GM04504 (cell line): Measurements from ENCODE around the gene XXYLT1.

Experiments used
- DNase-seq: peaks from one replicate; pipeline ENCODE4 v3.0.0-alpha.2; 2012; ENCODE audit warnings: low read depth

XXYLT1 gene

DNA sequence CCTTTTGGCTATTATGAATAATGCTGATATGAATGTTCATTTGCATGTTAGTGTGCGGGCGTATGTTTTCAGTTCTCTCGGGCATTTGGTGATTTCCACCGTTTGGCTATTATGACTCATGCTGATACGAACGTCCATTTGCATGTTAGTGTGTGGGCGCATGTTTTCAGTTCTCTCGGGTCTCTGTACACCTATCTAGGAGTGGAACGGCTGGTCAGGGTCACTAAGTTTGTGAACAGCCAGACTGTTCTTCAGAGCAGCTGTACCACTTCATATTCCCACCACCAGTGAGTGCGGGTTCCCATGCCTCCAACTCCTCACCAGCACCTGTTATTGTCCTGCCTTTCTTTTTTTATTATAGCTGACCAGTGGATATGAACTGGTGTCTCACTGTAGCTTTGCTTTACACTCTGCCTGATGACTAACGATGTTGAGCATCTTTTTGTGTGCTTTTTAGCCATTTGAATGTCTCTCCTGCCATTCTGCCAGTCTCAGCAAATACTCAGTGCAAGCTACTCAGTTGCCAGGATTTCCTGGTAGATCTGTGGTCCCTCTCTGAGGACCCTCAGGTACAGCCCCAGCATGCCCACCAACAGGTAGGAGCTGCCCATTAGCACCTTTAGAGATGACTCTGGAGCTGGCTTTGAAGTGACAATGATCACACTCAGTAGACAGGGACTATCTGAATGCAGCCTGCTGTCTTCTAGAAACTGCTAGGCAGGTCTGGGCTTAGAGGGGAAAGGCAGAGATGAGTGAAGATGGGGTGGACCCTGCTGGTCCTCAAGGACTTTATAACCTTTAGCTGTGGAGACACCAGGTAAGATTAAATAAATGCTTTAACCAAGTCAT lies 141.1 kb downstream of the XXYLT1 start:
- DNase-seq, result no peak

DNA sequence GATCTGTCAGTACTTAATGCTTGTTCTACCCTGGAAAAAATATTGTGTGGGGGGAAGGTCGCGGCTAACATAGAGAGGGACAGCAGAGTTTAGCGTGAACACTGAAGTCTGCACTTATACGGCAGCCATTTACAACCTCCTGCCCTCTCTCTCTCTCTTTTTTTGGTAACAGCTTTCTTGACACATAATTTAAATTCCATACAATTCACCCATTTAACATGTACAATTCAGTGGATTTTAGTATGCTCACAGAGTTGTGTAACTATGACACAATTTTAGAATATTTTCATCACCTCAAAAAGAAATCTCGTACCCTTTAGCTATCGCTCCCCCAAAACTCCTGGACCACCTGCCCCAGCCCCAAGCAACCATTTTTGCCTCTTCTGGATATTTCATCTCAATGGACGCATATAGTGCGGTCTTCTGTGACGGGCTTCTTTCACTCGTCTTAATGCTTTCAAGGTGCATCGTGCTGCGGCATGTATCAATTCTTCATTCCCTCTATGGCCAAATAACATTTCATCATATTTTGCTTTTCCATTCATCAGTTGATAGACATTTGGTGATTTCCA lies 141.8 kb downstream of the XXYLT1 start:
- DNase-seq, result no peak

DNA sequence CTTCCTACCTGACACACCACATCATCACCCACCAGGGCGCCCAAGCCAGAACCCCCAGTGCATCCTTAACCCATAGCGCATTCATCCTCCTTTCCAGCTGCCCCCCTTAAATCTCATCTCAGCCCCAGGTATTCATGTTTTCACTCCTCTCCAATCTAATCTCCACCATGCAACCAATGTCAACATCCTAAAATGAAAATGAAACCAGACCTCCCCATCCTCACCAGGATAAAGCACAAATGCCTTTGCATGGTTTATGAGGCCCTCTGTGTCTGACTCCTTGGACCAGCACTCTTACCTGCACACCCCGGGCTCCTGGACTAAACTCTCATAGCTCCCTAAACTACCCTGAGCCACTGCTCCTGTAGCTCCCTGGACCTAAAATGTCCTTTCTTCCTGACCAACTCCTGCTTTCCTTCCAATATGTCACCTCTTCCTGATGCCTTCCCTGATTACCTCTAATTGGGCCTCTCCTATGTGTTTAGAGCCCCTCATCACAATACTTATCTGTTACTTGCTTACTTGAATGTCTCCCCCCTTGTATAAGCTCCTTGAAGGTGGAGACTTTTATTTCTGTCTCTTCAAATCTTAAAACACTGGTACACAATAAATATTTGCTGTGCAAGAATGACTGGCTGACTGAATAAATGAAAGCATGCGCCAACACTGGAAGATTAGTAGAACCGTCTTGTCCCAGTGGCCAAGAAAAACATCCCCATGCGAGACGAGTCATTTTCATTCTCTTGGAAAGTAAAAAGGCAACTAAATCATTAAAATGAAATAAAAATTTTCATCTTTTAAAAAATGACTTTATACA lies 142.5 kb downstream of the XXYLT1 start:
- DNase-seq, result no peak

DNA sequence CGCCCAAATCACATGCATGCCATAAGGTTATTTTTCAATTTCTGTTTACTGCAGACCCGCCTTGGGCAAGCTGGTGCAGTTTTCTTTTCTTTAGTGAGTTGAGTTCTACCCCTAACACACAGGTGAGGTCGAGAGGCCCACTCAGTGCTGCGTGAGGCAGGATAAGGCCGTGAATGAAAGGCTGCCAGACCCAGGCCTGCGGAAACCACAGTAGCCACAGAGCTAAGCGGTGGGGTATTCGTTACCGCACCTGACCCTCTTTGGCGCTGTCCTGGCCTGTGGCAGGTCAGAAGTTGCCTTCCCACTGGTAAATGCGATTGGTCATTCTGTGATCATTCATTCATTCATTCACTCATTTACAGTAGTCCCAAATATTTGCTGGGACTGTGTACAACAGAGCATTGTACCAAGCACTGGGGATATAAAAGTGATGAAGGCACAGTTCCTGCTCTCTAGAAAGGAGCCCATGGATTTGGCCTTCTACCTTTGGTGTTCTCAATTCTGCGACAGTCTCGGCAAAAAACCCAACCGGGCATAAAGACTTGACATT lies 144.8 kb downstream of the XXYLT1 start:
- DNase-seq, result no peak

- no peak for DNase-seq
Observed at GRCh38 chr3:195125646-195126045, 145.3 kb downstream of the XXYLT1 start.

DNA sequence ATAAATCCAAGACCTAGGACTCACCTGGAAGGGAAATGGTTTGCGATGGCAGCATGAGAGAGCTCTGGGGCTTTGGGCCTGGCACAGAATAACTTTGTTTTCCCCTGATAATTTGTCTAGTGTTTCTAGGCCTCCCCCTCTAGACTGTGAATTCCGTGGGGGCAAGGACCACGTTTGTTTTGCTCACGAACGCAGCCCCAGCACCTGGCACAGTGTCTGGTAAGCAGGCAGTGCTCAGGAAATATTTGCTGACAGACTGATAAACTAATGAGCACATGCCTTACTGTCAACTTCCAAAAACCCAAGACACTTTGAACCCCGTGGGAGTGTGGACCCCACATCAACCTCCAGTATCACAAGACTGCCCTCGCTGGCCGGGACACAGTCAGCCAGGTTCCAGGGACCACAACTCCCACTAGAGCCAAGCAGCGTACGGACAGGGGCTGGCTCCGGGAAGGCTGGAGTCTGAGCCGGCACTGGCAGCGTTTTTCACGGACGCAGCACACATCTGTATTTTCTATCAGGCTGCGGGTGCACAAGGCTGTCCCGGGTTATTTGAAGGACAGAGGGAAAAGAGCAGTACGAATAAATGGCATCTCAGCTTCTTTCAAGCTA lies 146.5 kb downstream of the XXYLT1 start:
- no peak for DNase-seq

GRCh38 chr3:195123281-195123691 lies 147.7 kb downstream of the XXYLT1 start:
- peak; percentile 38 for DNase-seq

DNA sequence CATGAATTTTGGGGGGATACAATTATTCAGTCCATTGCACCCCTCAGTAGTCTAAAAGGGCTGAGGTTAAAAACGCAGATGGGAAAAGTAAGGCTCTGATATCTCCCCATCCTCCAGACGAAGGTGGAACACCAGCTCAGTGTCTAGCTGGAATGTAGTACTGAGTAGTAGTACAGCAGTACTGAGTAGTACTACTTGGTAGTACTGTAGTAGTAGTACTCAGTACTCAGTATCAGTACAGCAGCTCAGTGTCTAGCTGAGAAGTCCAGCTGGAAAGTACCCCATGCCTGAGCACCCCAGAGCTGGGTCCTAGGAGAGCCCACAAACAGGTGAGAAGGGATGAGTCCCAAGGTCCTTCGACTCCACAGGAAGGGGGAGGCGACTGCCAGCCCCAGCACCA lies 148.7 kb downstream of the XXYLT1 start:
- DNase-seq, result no peak

- DNase-seq, result no peak
Observed at GRCh38 chr3:195120267-195120601, 150.7 kb downstream of the XXYLT1 start.

DNA sequence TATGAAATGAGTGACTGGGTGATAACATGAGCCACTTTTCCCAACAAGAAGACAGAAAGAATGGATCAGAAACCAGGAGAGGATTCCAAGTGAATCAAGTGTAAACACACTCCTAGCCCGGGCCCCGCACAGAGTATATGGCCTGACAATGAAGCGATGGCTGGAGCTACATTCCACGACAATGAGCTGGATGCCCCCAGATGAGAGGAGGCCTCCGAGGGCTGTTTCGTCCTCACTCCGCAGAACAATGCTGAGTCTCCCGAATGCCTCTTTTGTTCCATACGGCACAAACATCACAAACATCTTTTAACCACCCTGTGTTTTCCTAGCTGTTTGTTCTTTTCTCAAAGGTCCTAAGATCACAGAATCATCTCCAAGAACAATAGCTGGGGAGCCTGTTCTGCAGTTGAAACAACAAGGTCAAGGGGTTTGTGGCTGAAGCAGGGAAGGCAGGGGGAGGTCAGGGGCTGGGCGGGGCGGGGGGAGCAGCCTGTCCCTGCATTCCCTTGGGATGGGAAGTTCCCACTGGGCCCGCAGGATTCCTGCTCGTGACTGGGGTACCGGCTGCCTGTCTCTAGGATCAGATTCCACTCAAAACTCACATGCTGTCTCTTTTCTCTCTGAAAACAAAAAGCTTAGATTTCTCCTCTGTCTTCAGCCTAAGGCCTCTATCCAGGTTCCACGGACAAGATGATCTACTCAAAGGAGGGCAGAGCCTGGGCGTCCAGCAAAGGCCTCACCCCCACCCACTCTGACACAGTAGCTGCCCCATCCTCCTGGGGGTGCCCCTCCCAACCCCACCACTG lies 151.3 kb downstream of the XXYLT1 start:
- DNase-seq, result peak; percentile 68

DNA sequence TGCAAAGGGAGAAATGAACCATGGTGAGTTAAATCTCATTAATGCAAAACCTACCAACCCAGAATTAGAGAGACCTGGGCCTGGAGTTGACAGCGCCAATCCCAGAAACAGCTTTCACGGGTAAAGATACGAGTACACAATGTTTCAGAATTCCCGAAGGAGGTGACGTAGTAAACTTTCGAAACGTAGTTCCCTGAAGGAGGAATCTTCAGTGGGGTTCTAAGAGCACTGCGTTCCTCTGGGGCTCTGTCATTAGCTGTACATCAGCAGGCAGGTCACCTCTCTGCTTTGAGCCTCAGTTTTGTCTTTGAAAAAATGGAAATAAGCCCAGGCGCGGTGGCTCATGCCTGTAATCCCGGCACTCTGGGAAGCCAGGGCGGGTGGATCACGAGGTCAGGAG lies 152.3 kb downstream of the XXYLT1 start:
- no peak for DNase-seq

- DNase-seq, result no peak
Observed at GRCh38 chr3:195117978-195118581, 152.9 kb downstream of the XXYLT1 start.

GRCh38 chr3:195116407-195117185 lies 154.4 kb downstream of the XXYLT1 start:
- no peak for DNase-seq

DNA sequence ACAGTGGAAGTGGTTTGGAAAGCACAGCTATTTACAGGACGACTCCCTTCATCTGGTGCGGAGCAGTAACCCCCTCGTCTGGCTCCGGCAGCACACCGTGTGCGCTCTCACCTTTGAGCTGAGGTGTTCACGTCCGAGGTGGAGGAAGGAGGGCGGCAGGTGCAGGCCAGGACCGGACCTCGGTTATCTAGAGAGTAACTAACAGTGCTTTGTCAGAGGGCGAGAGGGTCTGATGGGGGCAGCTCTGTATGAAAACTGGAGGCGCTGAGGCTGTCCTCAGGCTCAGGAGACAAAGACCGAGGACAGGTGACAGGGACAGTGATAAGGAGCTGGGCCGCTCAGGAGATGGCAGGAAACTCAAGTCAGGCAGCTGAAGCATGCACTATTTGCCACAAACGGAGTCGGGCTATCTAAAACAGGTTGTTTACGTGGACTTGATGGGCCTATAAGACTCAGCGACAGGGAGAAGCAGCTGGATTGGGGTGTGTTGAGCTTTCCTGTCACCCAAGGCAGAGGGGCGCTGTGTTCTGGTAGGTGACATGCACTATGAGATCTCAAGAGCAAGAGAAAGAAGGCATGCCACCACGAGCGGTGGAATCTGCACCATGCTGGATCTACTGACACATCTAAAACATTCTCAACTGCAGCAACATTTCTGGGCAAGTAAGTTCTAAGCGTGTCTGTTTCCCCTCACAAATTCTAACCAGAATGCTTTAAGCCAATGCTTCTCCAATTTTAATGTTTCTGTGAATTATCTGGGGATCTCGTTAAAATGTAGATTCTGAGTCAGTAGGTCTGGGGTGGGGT lies 155.2 kb downstream of the XXYLT1 start:
- no peak for DNase-seq

DNA sequence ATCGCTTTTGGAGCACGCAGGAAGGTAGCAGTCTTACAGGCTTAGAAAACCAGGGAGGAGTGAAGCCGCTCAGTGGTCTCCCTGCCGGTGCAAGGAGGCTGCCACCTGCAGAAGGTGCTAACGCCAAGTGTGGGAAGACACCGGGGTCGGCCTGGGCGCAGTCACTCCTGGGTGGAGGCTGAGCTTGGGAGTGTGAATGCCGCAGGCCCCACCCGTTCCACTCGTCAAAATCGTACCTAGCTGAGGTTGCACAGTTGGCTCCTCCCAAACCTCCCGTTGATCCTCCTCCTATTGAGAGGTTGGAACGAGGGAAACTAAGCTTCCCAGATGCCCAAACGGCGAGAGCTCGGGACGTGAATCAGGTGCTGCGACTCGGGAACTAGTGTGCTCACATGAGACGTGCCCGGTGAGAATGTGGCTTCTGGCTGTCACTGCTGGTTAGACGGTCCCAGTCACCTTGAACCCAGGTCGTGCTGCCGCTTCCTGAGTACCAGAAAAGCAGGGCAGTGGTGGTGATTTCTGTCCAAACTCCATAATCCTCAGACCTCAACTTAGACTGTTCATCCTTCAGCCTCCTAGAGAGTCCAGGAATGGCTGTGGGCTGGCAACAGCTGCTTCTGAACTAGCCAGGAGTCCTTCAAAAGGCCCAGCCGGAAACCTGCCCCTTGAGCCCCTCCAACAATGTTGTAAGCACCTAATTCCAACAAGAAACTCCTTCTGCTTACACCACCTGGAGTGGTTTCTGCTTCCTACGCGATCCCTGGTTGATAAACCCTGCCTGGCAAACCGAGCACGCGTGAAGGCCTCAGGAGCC lies 156.0 kb downstream of the XXYLT1 start:
- DNase-seq, result no peak

GRCh38 chr3:195113536-195114425 lies 157.2 kb downstream of the XXYLT1 start:
- DNase-seq, result no peak

- no peak for DNase-seq
Observed at GRCh38 chr3:195113048-195113447, 157.9 kb downstream of the XXYLT1 start.
